ENCODE data around the gene NCS1. TPM values are rescaled to one million over a fixed set of nuclear protein-coding genes. Genes with fewer than 3 reads are reported as not detected.

Gene NCS1
- polyA plus RNA-seq, 3 donors, result not detected

GRCh38 chr9:130159057-130159456 lies 13.1 kb upstream of the NCS1 start:
- Mint-ChIP-seq H3K9me3 (peaks cover 0 to 1% (median 0%) of the 10 kb centered on the region in 7 donors), H3K4me1 (no peaks in the 10 kb centered on the region), H3K4me3 (no peak overlapping the region), H3K27ac (no peak overlapping the region), H3K36me3 (no peaks in the 10 kb centered on the region), H3K27me3 (ENCODE audit: low read depth in 3 of 3) (peaks cover 0 to 8% (median 3%) of the 10 kb centered on the region in 3 donors)
- Histone ChIP-seq H3K9ac (ENCODE audit: insufficient read depth, low read length, poor library complexity, severe bottlenecking) (no peak overlapping the region), H3K9me3 (replicated peaks in 1 of 2; ENCODE audit: control insufficient read depth in 1 of 2, insufficient read depth in 1 of 2, low read length in 2 of 2) (no peaks in the 10 kb centered on the region), H4K20me1 (ENCODE audit: insufficient read depth, low read length) (no peaks in the 10 kb centered on the region), H3K4me1 (ENCODE audit: control insufficient read depth in 1 of 2, insufficient read depth in 2 of 2, low read length in 2 of 2) (no peaks in the 10 kb centered on the region), H3K4me2 (replicated peaks; ENCODE audit: extremely low read depth, low read length, poor library complexity, severe bottlenecking) (no peak overlapping the region), H3K36me3 (replicated peaks in 1 of 2; ENCODE audit: control insufficient read depth in 1 of 2, insufficient read depth in 2 of 2, low read length in 2 of 2) (no peaks in the 10 kb centered on the region), H3K79me2 (ENCODE audit: insufficient read depth, low read length) (no peaks in the 10 kb centered on the region), H2AFZ (ENCODE audit: insufficient read depth, low read depth, low read length, poor library complexity, severe bottlenecking) (no peak overlapping the region), H3K4me3 (replicated peaks in 1 of 3; ENCODE audit: low read depth in 2 of 3, low read length in 3 of 3) (no peak overlapping the region), H3K27ac (ENCODE audit: low read depth in 1 of 2, low read length in 2 of 2) (no peak overlapping the region), H3K27me3 (ENCODE audit: control insufficient read depth in 2 of 2, insufficient read depth in 2 of 2, low read length in 2 of 2) (no peaks in the 10 kb centered on the region)
- 100% methylated on average over 2 of the region's 8 CpGs for WGBS (ENCODE audit: insufficient coverage)
- TF ChIP-seq CTCF (IDR thresholded peaks at IDR 0.05), result no peak
- DNase-seq, result no peak
- intact Hi-C loops (cut with micrococcal nuclease), result no loop called here

- H3K36me3 Mint-ChIP-seq, result no peaks in the 10 kb centered on the region
- DNase-seq, result no peak
- intact Hi-C loops (cut with micrococcal nuclease), result loop anchor here in 1 of 2 donors (10.0 kb wide), 1 partner anchor 55 kb away; no protein-coding TSS in a partner anchor
- WGBS (ENCODE audit: insufficient coverage), result 90% methylated on average over 6 of the region's 10 CpGs
- TF ChIP-seq CTCF (IDR thresholded peaks at IDR 0.05), result no peak
- H3K27me3 ChIP-seq (ENCODE audit: control insufficient read depth in 2 of 2, insufficient read depth in 2 of 2, low read length in 2 of 2), result no peaks in the 10 kb centered on the region
- H3K4me1 ChIP-seq (ENCODE audit: control insufficient read depth in 1 of 2, insufficient read depth in 2 of 2, low read length in 2 of 2), result no peaks in the 10 kb centered on the region
- H3K9me3 ChIP-seq (replicated peaks in 1 of 2; ENCODE audit: control insufficient read depth in 1 of 2, insufficient read depth in 1 of 2, low read length in 2 of 2), result no peaks in the 10 kb centered on the region
- no peak overlapping the region for H2AFZ ChIP-seq (ENCODE audit: insufficient read depth, low read depth, low read length, poor library complexity, severe bottlenecking)
- H3K36me3 ChIP-seq (replicated peaks in 1 of 2; ENCODE audit: control insufficient read depth in 1 of 2, insufficient read depth in 2 of 2, low read length in 2 of 2), result no peaks in the 10 kb centered on the region
- H3K27ac Mint-ChIP-seq, result no peak overlapping the region
- no peaks in the 10 kb centered on the region for H4K20me1 ChIP-seq (ENCODE audit: insufficient read depth, low read length)
- H3K27ac ChIP-seq (ENCODE audit: low read depth in 1 of 2, low read length in 2 of 2), result no peak overlapping the region
- no peak overlapping the region for H3K4me3 Mint-ChIP-seq
- H3K4me2 ChIP-seq (replicated peaks; ENCODE audit: extremely low read depth, low read length, poor library complexity, severe bottlenecking), result no peak overlapping the region
- H3K9ac ChIP-seq (ENCODE audit: insufficient read depth, low read length, poor library complexity, severe bottlenecking), result no peak overlapping the region
- H3K4me3 ChIP-seq (replicated peaks in 1 of 3; ENCODE audit: low read depth in 2 of 3, low read length in 3 of 3), result no peak overlapping the region
- H3K9me3 Mint-ChIP-seq, result peaks cover 0 to 1% (median 0%) of the 10 kb centered on the region in 7 donors
- no peaks in the 10 kb centered on the region for H3K79me2 ChIP-seq (ENCODE audit: insufficient read depth, low read length)
- H3K27me3 Mint-ChIP-seq (ENCODE audit: low read depth in 3 of 3), result peaks cover 3 to 8% (median 3%) of the 10 kb centered on the region in 3 donors
- no peaks in the 10 kb centered on the region for H3K4me1 Mint-ChIP-seq
Measured at GRCh38 chr9:130159915-130160670, 12.1 kb upstream of the NCS1 start.
